ENCODE measurements around the gene CELA3B.

The CELA3B gene

DNA sequence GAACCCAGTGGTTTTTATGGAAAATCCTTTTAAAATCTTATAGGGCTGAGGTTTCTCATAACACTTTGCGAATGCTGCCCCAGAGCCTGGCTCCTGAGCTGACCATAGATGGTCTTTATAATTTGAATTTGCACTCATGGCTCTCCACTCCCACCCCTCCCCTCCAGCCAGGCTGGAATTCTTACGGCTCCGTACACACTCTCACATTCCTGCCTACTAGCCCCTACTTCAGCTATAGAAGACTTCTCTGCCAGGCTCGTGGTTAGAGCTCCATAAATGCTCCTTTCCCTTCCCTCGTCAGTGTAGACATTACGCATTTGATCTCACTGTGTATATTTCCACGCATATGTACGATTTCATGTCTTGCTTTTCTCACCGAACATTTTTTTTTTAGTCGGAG lies 34.4 kb upstream of the CELA3B start:
- 0 out of 2 replicates have a peak, but pooled peaks cover 3% of the 10 kb centered on the region for H3K4me1 ChIP-seq (ENCODE audit: control insufficient read depth, insufficient read depth, low read length)
- 0 out of 2 replicates have a peak, but pooled peaks have one; percentile 23 for TF ChIP-seq ZNF600 (tag by site-specific recombination; IDR thresholded peaks at IDR 0.05)
- no peak for TF ChIP-seq ZNF214 (tag by site-specific recombination; IDR thresholded peaks at IDR 0.05; ENCODE audit: borderline replicate concordance)
- TF ChIP-seq ZFP69B (tag by site-specific recombination; IDR thresholded peaks at IDR 0.05) = no peak
- TF ChIP-seq, protein P1, sequence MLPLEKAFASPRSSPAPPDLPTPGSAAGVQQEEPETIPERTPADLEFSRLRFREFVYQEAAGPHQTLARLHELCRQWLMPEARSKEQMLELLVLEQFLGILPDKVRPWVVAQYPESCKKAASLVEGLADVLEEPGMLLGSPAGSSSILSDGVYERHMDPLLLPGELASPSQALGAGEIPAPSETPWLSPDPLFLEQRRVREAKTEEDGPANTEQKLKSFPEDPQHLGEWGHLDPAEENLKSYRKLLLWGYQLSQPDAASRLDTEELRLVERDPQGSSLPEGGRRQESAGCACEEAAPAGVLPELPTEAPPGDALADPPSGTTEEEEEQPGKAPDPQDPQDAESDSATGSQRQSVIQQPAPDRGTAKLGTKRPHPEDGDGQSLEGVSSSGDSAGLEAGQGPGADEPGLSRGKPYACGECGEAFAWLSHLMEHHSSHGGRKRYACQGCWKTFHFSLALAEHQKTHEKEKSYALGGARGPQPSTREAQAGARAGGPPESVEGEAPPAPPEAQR (tag by site-specific recombination; IDR thresholded peaks at IDR 0.05) = no peak
- TF ChIP-seq, protein P2, sequence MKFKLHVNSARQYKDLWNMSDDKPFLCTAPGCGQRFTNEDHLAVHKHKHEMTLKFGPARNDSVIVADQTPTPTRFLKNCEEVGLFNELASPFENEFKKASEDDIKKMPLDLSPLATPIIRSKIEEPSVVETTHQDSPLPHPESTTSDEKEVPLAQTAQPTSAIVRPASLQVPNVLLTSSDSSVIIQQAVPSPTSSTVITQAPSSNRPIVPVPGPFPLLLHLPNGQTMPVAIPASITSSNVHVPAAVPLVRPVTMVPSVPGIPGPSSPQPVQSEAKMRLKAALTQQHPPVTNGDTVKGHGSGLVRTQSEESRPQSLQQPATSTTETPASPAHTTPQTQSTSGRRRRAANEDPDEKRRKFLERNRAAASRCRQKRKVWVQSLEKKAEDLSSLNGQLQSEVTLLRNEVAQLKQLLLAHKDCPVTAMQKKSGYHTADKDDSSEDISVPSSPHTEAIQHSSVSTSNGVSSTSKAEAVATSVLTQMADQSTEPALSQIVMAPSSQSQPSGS (tag by site-specific recombination; IDR thresholded peaks at IDR 0.05; ENCODE audit: low read depth) = no peak
- TF ChIP-seq, protein P3, sequence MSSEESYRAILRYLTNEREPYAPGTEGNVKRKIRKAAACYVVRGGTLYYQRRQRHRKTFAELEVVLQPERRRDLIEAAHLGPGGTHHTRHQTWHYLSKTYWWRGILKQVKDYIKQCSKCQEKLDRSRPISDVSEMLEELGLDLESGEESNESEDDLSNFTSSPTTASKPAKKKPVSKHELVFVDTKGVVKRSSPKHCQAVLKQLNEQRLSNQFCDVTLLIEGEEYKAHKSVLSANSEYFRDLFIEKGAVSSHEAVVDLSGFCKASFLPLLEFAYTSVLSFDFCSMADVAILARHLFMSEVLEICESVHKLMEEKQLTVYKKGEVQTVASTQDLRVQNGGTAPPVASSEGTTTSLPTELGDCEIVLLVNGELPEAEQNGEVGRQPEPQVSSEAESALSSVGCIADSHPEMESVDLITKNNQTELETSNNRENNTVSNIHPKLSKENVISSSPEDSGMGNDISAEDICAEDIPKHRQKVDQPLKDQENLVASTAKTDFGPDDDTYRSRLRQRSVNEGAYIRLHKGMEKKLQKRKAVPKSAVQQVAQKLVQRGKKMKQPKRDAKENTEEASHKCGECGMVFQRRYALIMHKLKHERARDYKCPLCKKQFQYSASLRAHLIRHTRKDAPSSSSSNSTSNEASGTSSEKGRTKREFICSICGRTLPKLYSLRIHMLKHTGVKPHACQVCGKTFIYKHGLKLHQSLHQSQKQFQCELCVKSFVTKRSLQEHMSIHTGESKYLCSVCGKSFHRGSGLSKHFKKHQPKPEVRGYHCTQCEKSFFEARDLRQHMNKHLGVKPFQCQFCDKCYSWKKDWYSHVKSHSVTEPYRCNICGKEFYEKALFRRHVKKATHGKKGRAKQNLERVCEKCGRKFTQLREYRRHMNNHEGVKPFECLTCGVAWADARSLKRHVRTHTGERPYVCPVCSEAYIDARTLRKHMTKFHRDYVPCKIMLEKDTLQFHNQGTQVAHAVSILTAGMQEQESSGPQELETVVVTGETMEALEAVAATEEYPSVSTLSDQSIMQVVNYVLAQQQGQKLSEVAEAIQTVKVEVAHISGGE (tag by site-specific recombination; conservative IDR thresholded peaks at IDR 0.05; ENCODE audit: low read depth) = no peak
- no peak for TF ChIP-seq TRIM28 (IDR thresholded peaks at IDR 0.05; ENCODE audit: borderline replicate concordance, low read length)
- no peak for TF ChIP-seq ZNF121 (tag by site-specific recombination; IDR thresholded peaks at IDR 0.05)
- no peak for TF ChIP-seq ZNF768 (tag by site-specific recombination; IDR thresholded peaks at IDR 0.05)
- TF ChIP-seq ZXDB (tag by site-specific recombination; IDR thresholded peaks at IDR 0.05) = no peak
- TF ChIP-seq, protein P4, sequence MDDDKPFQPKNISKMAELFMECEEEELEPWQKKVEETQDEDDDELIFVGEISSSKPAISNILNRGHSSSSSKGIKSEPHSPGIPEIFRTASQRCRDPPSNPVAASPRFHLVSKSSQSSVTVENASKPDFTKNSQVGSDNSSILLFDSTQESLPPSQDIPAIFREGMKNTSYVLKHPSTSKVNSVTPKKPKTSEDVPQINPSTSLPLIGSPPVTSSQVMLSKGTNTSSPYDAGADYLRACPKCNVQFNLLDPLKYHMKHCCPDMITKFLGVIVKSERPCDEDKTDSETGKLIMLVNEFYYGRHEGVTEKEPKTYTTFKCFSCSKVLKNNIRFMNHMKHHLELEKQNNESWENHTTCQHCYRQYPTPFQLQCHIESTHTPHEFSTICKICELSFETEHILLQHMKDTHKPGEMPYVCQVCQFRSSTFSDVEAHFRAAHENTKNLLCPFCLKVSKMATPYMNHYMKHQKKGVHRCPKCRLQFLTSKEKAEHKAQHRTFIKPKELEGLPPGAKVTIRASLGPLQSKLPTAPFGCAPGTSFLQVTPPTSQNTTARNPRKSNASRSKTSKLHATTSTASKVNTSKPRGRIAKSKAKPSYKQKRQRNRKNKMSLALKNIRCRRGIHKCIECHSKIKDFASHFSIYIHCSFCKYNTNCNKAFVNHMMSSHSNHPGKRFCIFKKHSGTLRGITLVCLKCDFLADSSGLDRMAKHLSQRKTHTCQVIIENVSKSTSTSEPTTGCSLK (tag by site-specific recombination; IDR thresholded peaks at IDR 0.05) = no peak
- TF ChIP-seq, protein P5, sequence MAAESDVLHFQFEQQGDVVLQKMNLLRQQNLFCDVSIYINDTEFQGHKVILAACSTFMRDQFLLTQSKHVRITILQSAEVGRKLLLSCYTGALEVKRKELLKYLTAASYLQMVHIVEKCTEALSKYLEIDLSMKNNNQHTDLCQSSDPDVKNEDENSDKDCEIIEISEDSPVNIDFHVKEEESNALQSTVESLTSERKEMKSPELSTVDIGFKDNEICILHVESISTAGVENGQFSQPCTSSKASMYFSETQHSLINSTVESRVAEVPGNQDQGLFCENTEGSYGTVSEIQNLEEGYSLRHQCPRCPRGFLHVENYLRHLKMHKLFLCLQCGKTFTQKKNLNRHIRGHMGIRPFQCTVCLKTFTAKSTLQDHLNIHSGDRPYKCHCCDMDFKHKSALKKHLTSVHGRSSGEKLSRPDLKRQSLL (tag by site-specific recombination; IDR thresholded peaks at IDR 0.05) = peak; percentile 13; the same call in 1 of the 2 replicates
- no peak for TF ChIP-seq ZNF670 (tag by site-specific recombination; IDR thresholded peaks at IDR 0.05; ENCODE audit: low read depth)
- TF ChIP-seq, protein P6, sequence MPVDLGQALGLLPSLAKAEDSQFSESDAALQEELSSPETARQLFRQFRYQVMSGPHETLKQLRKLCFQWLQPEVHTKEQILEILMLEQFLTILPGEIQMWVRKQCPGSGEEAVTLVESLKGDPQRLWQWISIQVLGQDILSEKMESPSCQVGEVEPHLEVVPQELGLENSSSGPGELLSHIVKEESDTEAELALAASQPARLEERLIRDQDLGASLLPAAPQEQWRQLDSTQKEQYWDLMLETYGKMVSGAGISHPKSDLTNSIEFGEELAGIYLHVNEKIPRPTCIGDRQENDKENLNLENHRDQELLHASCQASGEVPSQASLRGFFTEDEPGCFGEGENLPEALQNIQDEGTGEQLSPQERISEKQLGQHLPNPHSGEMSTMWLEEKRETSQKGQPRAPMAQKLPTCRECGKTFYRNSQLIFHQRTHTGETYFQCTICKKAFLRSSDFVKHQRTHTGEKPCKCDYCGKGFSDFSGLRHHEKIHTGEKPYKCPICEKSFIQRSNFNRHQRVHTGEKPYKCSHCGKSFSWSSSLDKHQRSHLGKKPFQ (tag by site-specific recombination; IDR thresholded peaks at IDR 0.05) = no peak
- TF ChIP-seq KLF7 (tag by site-specific recombination; IDR thresholded peaks at IDR 0.05; ENCODE audit: borderline replicate concordance) = no peak
- H3K36me3 ChIP-seq (ENCODE audit: control insufficient read depth in 2 of 2, insufficient read depth in 1 of 2, low read length in 2 of 2) = no peaks in the 10 kb centered on the region
- no peak overlapping the region for H3K4me3 ChIP-seq (ENCODE audit: low read depth, low read length)
- no peak overlapping the region for H3K27ac ChIP-seq (ENCODE audit: extremely low read depth, low read depth, low read length)
- H3K9me3 ChIP-seq (ENCODE audit: control insufficient read depth, insufficient read depth, low read depth, low read length) = no peaks in the 10 kb centered on the region
- POLR2A ChIA-PET = interaction anchor here (1.1 kb wide), 1 partner anchor 11 kb away, joined by 7 read pairs; no protein-coding TSS in a partner anchor
- CTCF ChIA-PET = no interaction called here

Measured in HEK293 (cell line).